Measurements from ENCODE around the gene EEFSEC.

GRCh38 chr3:128217702-128218547 is 64.6 kb downstream of the EEFSEC start:
- TF ChIP-seq POLR2A (IDR thresholded peaks at IDR 0.05), result no peak
- no peak for TF ChIP-seq CTCF (IDR thresholded peaks at IDR 0.05)

Data from adrenal gland (tissue), 5 donors.